Sigmoid colon (tissue), 7 donors: ENCODE measurements around the gene MMP19. TPM values are rescaled to one million over a fixed set of nuclear protein-coding genes. Genes with fewer than 3 reads are reported as not detected.

Experiments
- DNase-seq: peaks from one replicate; pipeline ENCODE4 v3.0.0-alpha.2; 2019
- H3K27ac ChIP-seq, 4 donors: fragments of 200-600 bp; sonication (generic); one replicate each; pipeline ENCODE4 v1.5.1; 2016 to 2019; ENCODE audit warnings: mild to moderate bottlenecking in 1 of 4
- H3K27me3 ChIP-seq, 3 donors: fragments of 200-600 bp; sonication (generic); one replicate each; pipeline ENCODE4 v1.5.1; 2019; ENCODE audit warnings: mild to moderate bottlenecking in 1 of 3
- H3K36me3 ChIP-seq, 4 donors: fragments of 200-600 bp; sonication (generic); one replicate each; pipeline ENCODE4 v1.5.1; 2016 to 2019
- H3K4me1 ChIP-seq, 4 donors: fragments of 200-600 bp; sonication (generic); one replicate each; pipeline ENCODE4 v1.5.1; 2017 to 2019
- H3K4me3 ChIP-seq, 4 donors: fragments of 200-600 bp; sonication (generic); one replicate each; pipeline ENCODE4 v1.5.1; 2017 to 2019; ENCODE audit warnings: mild to moderate bottlenecking in 2 of 4, moderate library complexity in 1 of 4
- H3K9me3 ChIP-seq, 4 donors: fragments of 200-600 bp in 3 of 4; sonication (generic) in 3 of 4; one replicate each; pipeline versions ENCODE4 v1.5.1 to v1.6.1; 2013 to 2019
- EP300 ChIP-seq, 4 donors: sonication (generic); formaldehyde crosslinking; IDR thresholded peaks; one replicate each; pipeline ENCODE4 v1.6.1; 2017; ENCODE audit warnings: antibody characterized with exemption in 4 of 4
- POLR2A ChIP-seq, 2 donors: fragments of 450-650 bp; IDR thresholded peaks; one replicate each; pipeline ENCODE4 v1.6.1; 2016; ENCODE audit warnings: antibody characterized with exemption in 2 of 2, mild to moderate bottlenecking in 2 of 2, moderate library complexity in 2 of 2
- POLR2AphosphoS5 ChIP-seq, 4 donors: sonication (generic); formaldehyde crosslinking; IDR thresholded peaks; one replicate each; pipeline ENCODE4 v1.6.1; 2017; ENCODE audit warnings: antibody characterized with exemption in 4 of 4
- WGBS, 2 donors: extraction: QIAGEN DNeasy Blood & Tissue Kit; methylation state at CpG; one replicate each; pipeline ENCODE4 v1.1.7; 2013; 5-methylcytosine and 5-hydroxymethylcytosine counted together
- intact Hi-C: fragments of 100-400 bp; cut with DNase I; formaldehyde crosslinking; loops from one replicate; pipeline ENCODE4 v1.15.1; 2023
- polyA plus RNA-seq, 3 donors: library from polyadenylated mRNA; stranded (reverse); fragments of 200-250 nt; gene quantifications; one replicate each; pipeline ENCODE4 v1.2.3, GENCODE V29; 2013
- total RNA-seq, 4 donors: library from RNA; depleted of rRNA; stranded (reverse); fragments of >200 nt; gene quantifications; one replicate each; pipeline ENCODE4 v1.1.0, GENCODE V29; 2016
- TF ChIP-seq, protein P1 (sequence below), 4 experiments: fragments of 450-650 bp in 3 of 4; fragments of 200-600 bp in 1 of 4; IDR thresholded peaks; one replicate each; pipeline ENCODE4 v1.5.1; 2016 to 2019; ENCODE audit warnings: antibody characterized with exemption in 4 of 4, mild to moderate bottlenecking in 3 of 4, moderate library complexity in 2 of 4
- donor health status: healthy with polysubstance abuse.
- donor health status: Bipolar disorder and iron deficiency.
- donor health status: healthy.

MMP19 gene
- total and polyA plus RNA-seq, 7 donors, result 1.2 to 18.0 (median 6.0) TPM

DNA sequence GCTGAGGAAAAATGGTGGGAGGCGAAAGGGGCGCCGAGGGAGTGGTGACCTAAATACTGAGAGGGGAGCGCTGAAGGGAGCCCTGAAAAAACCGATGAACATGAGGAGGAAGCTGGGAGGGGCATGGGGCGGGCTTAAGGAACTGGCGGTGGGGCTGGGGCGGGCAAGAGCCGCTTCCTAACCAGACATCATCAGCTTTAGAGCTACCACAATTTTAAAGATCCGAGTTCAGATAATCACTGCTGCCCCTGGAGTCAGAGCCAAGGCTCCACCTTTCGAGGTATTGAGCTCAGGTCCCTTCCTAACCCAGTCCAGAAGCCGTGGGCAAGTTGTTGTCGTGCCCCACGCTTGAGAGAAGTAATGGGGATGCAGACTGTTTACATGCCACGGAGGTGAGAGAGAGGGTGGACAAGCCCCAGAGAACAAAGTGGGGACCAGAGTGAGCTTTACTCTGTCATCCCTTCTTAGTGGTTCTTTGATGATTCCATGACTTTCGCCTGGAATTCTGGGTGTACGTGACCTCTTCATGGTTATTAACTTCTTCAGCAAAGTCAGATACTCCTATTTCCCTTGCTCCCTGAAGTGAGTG is 24.5 kb downstream of the MMP19 start:
- Histone ChIP-seq H3K4me3 (peak overlapping the region; percentile 63 to 87 (median 84)), H3K9me3 (no peaks in the 10 kb centered on the region), H3K27me3 (no peaks in the 10 kb centered on the region), H3K4me1 (peaks cover 0 to 42% (median 37%) of the 10 kb centered on the region in 4 donors), H3K36me3 (peaks cover 14 to 61% (median 36%) of the 10 kb centered on the region in 4 donors), H3K27ac (peak overlapping the region; percentile 82 to 93 (median 86))
- peak in 1 of 2 donors; percentile 12 for TF ChIP-seq POLR2A (IDR thresholded peaks at IDR 0.05)
- TF ChIP-seq, protein P1, sequence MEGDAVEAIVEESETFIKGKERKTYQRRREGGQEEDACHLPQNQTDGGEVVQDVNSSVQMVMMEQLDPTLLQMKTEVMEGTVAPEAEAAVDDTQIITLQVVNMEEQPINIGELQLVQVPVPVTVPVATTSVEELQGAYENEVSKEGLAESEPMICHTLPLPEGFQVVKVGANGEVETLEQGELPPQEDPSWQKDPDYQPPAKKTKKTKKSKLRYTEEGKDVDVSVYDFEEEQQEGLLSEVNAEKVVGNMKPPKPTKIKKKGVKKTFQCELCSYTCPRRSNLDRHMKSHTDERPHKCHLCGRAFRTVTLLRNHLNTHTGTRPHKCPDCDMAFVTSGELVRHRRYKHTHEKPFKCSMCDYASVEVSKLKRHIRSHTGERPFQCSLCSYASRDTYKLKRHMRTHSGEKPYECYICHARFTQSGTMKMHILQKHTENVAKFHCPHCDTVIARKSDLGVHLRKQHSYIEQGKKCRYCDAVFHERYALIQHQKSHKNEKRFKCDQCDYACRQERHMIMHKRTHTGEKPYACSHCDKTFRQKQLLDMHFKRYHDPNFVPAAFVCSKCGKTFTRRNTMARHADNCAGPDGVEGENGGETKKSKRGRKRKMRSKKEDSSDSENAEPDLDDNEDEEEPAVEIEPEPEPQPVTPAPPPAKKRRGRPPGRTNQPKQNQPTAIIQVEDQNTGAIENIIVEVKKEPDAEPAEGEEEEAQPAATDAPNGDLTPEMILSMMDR (IDR thresholded peaks at IDR 0.05), result no peak
- no peak for TF ChIP-seq EP300 (IDR thresholded peaks at IDR 0.05)
- no peak for TF ChIP-seq POLR2AphosphoS5 (IDR thresholded peaks at IDR 0.05)
- peak; percentile 63 for DNase-seq
- intact Hi-C loops, result loop anchor here (5.0 kb wide), 1 partner anchor 81 kb away; no protein-coding TSS in a partner anchor
- WGBS, 2 donors, result 1% methylated on average over 17 of the region's 17 CpGs

DNA sequence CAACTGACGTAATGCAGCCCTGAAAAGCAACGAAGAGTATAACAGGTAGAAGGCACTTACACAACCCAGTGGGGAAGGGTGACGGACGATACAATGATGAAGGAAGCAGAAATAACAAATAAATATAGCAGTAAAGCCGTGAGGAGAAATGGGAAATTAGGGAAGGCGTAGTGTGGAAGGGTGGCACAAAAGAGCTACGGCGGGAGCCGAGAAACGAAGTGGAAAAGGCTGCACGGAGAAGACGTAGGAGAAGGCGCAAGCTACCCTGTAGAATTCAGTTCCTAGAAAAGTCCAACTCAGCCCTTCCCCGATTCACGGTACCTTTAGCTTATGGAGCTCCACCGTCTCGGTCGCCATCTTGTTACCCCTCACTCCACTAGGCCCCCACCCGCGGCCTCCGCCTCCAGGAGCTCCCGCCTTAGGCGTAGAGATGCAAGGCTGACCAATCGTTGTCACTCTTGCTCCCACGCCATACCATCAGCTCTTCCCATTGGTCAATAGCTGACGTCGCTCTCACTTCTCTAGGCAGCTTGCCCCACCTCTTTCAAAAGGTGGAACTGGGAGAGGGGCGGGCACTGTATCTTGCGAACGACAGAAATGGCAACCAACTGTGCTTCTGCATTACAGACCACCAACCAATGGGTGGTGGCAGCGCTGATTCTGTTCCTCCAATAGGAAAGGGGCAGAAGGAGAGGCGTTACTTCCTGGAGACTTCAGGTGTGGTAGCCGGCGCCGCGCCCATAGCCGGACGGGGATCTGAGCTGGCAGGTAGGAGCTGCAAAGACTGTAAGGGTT is 25.2 kb downstream of the MMP19 start, which contains the start of the genes ORMDL2 and SARNP:
Gene ORMDL2, plus strand, starts transcription at position 697 of the 795 bp plus-strand sequence. CDS start 959 bp downstream, outside the sequence.
Gene SARNP, minus strand, starts transcription at position 380 of the 795 bp plus-strand sequence. Its CDS starts 23 bp downstream, at position 357.
- WGBS, 2 donors, result 0% methylated on average over 38 of the region's 38 CpGs
- Histone ChIP-seq H3K4me3 (peak within 1 kb of the TSS; percentile 66 to 87 (median 84)), H3K27ac (peak within 1 kb of the TSS; percentile 89 to 96 (median 93)), H3K27me3 (no peaks in the 10 kb centered on the region), H3K36me3 (peaks cover 14 to 61% (median 31%) of the 10 kb centered on the region in 4 donors), H3K4me1 (peaks cover 0 to 43% (median 39%) of the 10 kb centered on the region in 4 donors), H3K9me3 (no peaks in the 10 kb centered on the region)
- DNase-seq, result peak; percentile 99
- intact Hi-C loops, result loop anchor here (2.0 to 5.0 kb wide), 2 partner anchors 80 to 111 kb away; no protein-coding TSS in a partner anchor
- TF ChIP-seq POLR2AphosphoS5 (IDR thresholded peaks at IDR 0.05) (peak; percentile 77 to 91 (median 84)), POLR2A (IDR thresholded peaks at IDR 0.05) (peak; percentile 65 to 73), EP300 (IDR thresholded peaks at IDR 0.05) (no peak)
- TF ChIP-seq, protein P1 (IDR thresholded peaks at IDR 0.05), result no peak

DNA sequence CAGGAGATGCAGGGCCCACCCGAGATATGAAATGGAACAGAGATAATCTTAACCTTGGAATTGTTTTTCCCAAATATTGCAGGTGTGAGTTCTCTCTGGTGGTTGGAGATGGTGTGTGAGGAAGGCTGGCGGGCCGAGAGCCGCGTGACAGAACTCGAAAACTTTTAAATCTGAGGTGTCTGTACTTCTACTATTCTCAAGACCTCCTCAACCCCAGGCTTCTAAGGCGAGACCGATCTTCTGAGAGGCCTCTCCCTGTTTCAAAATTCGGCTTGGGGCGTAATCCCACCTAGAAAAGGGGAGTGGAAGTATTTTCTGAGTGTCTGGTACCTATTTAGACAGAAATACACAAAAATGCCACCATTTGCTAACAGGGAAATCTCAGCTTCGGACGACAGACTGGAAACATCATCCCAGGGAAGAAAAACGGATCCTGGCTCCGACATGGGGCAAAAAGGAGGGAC is 25.8 kb downstream of the MMP19 start:
- 1% methylated on average over 14 of the region's 14 CpGs for WGBS, 2 donors
- Histone ChIP-seq H3K4me3 (peak overlapping the region; percentile 66 to 87 (median 84)), H3K36me3 (peaks cover 14 to 54% (median 25%) of the 10 kb centered on the region in 4 donors), H3K27ac (peak overlapping the region; percentile 89 to 96 (median 93)), H3K27me3 (no peaks in the 10 kb centered on the region), H3K4me1 (peaks cover 0 to 49% (median 45%) of the 10 kb centered on the region in 4 donors), H3K9me3 (no peaks in the 10 kb centered on the region)
- DNase-seq, result peak; percentile 61
- TF ChIP-seq POLR2AphosphoS5 (IDR thresholded peaks at IDR 0.05) (no peak), POLR2A (IDR thresholded peaks at IDR 0.05) (no peak), EP300 (IDR thresholded peaks at IDR 0.05) (no peak)
- TF ChIP-seq, protein P1 (IDR thresholded peaks at IDR 0.05), result no peak
- intact Hi-C loops, result loop anchor here (2.0 to 5.0 kb wide), 2 partner anchors 80 to 112 kb away; no protein-coding TSS in a partner anchor

GRCh38 chr12:55815473-55815872 is 27.3 kb downstream of the MMP19 start:
- no peaks in the 10 kb centered on the region for H3K9me3 ChIP-seq
- TF ChIP-seq, protein P1 (IDR thresholded peaks at IDR 0.05), result no peak
- TF ChIP-seq EP300 (IDR thresholded peaks at IDR 0.05), result no peak
- TF ChIP-seq POLR2A (IDR thresholded peaks at IDR 0.05), result no peak
- no peak for TF ChIP-seq POLR2AphosphoS5 (IDR thresholded peaks at IDR 0.05)
- intact Hi-C loops, result loop anchor here (5.0 kb wide), 1 partner anchor 78 kb away; no protein-coding TSS in a partner anchor
- H3K27ac ChIP-seq, result no peak overlapping the region
- peaks cover 0 to 52% (median 48%) of the 10 kb centered on the region in 4 donors for H3K4me1 ChIP-seq
- H3K4me3 ChIP-seq, result no peak overlapping the region
- no peak for DNase-seq
- H3K27me3 ChIP-seq, result no peaks in the 10 kb centered on the region
- 82 to 85% methylated on average over 12 of the region's 12 CpGs for WGBS, 2 donors
- peaks cover 7 to 40% (median 11%) of the 10 kb centered on the region in 4 donors for H3K36me3 ChIP-seq
